GM15510 (cell line): Measurements from ENCODE around the gene ARAP2.

ENCODE experiments used
- POLR2A ChIP-seq: IDR thresholded peaks from 3 replicates; pipeline ENCODE4 v1.6.1; 2011; ENCODE audit warnings: borderline replicate concordance; ENCODE audit not compliant: insufficient read length; ENCODE audit errors: extremely low read depth

ARAP2 gene

DNA sequence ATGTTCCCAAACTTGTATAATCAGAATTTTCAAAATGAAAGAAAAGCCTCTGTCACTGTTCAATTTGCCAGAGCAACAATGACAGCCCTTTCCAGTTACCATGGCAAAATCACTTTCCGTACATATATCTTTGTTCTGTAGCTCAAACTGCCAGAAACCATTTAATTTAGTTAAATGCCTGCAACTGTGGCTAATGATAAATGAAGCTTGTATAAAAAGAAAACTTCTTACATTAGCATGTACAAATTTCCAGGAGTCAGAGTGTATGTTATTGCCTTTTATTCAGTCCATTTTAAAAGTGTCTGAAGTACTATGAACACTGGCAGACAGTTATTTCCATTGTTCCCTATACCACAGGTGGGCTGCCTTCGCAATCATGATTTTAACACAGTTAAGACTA is 30.3 kb downstream of the ARAP2 start:
- no peak for TF ChIP-seq POLR2A

GRCh38 chr4:36211084-36211483 is 33.2 kb downstream of the ARAP2 start:
- no peak for TF ChIP-seq POLR2A

- TF ChIP-seq POLR2A = no peak
These were observed 34.2 kb downstream of the ARAP2 start for GRCh38 chr4:36209941-36210649.

DNA sequence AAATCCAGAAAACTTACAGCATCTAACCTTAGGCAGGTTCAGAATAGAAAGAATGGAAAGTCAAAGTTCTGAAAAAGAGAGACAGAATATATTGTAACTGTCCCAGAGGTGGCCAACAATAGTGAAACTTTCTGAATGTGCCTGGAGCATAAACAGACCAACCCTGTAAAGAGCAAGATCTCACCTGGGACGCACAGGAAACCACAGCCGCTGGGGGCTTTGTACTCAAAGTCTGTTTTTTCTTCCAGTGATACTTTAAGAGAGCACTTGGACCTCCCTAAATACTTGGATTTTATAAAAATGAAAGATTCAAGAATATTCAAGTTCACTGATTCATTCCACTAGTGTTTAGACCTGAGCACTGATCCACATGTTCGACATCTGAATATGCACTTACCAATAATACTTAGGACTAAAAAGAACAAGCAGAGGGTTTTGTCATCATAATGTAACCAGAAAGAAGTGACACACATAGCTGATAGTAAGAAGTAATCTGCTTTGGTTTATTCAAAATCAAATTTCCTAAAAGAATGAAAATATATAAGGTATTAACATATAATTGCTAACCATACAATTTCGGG is 35.3 kb downstream of the ARAP2 start:
- no peak for TF ChIP-seq POLR2A

DNA sequence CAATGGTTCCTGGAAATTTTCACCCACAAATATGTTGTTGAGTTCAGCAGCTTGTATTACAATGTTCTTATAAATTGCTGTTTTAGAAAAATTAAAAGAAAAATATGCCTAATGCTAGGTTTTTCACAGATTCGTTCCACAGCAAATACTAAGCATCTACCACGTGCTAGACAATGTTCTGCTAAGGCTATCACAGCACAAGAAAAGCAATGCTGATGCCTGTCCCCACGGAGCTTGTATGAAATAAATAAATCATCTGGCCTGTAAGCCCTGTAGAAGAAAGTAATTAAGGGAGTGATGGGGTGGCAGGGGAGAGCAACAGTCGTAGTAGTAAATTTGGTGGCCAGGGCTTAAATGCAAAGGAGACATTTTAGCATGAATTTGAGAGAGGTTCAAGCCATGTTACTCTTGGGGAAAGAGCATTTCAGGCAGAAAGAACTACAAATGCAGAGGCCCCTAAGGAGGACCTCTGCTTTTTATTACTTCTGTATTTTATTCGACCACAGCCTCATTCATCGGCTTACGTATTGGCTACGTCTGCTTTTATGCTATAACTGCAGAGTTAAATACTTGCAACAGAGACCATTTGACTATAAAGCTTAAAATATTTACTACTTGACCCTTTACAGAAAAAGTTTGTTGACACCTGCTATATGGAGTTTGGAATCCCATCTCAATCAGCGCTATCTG is 36.3 kb downstream of the ARAP2 start:
- no peak for TF ChIP-seq POLR2A

GRCh38 chr4:36207367-36207766 is 36.9 kb downstream of the ARAP2 start:
- TF ChIP-seq POLR2A = no peak

DNA sequence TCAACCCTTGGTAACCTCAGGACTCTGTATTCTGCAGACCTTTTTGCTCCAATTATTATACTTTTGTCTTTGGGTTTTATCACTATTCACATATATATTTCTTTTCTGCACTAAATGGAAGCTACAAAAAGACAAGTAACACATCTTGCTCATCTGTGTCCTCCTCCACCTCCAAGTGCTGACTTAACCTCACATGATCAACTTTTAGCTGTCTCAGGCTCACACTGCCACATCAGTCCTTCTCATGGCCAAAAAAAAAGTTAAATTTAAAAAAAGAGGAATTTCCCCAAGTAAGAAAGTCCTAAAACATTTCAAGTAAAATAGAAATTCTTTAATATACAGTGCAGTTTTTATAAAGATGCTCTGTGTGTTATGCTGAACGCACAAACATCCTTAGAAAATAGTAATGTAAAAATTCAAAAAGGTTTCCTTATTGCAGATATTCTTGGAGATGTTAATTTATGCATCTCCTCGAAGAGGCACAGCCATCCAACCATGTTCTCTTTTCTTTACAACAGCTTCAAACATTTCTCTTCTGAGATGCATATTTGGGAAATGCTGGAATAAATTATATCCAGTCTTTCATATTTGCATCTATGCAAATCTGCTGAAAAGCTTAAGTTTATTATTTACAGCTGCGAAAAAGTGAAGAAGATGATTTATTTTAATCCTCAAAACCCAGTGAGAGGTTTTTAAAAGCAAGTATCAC is 37.6 kb downstream of the ARAP2 start:
- no peak for TF ChIP-seq POLR2A

DNA sequence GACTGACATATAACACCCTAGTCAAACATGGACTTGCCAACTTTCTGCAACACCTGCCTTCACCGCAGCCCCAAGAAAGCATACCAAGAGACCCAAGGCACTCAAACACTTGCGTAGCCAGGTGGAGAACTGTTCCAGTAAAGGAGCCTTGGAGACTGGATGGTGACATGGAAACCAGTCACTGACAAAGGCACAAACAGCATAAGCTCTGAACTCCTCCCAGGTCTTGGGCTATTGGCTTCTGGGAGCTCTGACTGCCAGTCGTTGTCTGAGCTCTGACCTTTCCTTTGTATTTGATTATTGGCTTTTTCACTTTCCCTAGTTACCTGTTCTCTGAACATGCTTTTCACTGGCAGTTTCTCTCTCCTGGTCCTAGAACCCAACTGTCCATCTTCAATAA is 38.3 kb downstream of the ARAP2 start:
- TF ChIP-seq POLR2A = no peak

DNA sequence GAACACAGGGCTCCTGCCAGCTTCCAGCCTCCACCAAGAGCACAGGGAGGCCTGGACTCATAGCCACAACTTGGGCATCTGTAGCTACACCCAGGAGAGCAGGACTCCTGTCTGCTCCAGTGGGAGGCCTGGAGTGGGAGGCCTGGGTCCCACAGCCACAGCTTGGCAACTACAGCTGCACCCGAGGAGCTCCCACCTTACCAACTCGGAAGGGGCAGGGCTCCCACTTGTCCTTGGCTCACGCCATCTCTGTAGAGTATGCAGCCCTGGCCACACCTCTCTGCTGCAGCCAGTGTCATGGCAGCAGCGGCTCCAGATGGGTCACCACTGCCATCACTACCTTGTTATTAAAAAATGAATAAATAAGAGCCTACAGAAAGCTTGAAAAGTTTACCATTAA is 45.5 kb downstream of the ARAP2 start:
- TF ChIP-seq POLR2A = no peak

GRCh38 chr4:36198068-36198808 is 46.1 kb downstream of the ARAP2 start:
- TF ChIP-seq POLR2A = no peak

DNA sequence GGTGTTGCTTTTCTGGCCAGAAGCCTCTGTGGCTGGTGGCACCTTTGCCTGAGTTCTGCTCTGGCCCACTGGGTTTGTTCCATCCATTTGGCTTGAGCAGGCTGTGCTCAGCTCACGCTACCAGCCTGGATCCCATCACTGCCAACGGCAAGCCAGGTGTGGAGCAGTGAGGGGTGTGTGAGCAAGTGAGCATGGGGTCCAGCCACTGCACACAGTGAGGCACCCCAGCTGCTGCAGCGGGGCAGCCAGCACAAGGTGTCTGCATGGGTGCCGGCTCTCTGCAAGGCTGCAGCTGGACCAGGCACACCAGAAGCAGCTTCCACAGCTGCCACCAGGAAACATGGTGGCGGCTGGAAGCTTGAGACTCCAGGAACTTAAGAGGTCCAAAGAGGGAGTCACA is 46.8 kb downstream of the ARAP2 start:
- no peak for TF ChIP-seq POLR2A

DNA sequence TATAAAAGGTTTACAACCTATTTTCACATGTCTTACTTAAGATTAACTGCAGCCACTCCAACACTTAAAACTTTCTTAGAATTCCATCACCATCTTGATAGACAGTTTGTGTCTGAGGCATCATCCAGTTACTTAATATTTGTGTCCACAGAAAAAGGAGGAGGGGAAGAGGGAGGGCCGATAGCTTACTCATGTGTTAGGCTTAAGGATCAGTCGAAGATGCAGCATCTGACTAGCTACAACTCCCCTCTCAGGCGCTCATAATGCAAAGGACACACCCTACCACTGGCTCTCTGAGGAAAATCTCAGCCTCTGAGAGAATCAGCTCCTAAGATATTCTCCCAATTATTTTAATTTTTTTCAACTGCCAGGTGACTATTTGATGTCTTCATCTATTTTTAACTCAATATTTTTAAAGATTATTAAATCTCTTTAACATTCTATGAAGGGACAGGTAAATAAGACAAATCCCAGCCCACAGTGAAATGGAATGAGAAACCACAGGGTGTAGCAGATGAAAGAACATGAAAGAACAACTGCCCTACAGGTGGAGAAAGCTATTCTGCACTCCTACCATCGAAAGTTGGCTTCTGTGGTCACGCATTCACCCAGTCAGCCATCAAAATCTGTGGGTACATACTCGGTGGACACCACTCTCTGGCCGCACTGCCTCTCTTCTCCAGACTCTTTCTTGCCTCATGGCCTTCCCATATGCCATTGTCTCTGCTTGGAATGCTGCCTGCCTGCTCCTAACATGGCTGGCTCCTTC is 48.0 kb downstream of the ARAP2 start:
- no peak for TF ChIP-seq POLR2A

DNA sequence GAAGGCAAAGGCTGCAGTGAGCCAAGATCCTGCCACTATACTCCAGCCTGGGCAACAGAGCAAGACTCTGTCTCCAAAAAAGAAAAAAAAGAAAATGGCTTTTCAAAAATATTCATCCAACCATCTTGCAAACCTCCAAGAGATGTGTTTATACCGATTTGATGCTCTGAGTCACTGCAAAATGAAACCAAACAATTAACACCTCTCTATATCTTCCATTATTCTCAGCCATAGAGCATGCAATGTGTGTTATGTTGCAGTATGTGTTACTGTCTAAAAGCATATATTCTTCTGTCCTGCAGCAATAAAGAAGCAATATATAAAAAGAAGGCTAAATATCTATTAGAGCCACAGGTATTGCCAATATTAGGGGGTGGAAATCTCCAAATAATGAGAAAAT is 51.4 kb downstream of the ARAP2 start:
- no peak for TF ChIP-seq POLR2A

DNA sequence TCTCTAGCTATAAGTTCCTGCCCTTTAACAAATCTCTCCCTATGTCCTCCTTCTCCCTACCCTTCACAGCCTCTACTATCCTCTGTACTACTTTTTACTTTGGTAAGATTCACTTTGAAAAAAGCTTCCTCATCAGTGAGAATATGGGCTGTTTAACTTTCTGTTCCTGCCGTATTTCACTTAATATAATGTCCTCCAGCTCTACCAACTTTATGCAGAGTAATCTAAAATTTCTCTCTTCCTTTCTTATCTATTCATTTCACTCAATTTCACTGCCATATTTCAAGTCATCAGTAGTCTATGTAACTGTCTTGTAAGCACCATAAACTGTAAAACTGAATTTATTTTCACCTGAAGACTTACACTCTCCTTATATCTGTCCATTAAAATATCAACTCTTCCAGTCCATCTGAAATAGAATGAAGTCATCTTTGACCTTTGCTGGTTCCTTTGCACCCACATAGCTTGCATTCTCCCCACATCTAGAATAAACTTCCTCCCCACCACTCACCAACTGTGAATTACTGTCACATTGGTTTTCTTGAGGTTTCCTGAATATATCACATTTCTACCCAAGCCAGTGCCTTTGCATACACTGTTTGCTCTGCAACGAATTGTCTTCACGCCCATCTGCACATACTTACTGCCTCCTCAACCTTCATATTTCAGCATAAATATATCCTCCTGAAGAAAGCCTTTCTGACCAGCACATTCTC is 54.6 kb downstream of the ARAP2 start:
- no peak for TF ChIP-seq POLR2A

GRCh38 chr4:36187723-36188333 is 56.5 kb downstream of the ARAP2 start:
- no peak for TF ChIP-seq POLR2A
